KOPT-K1 (cell line): ENCODE data around the gene TCP11.
"Not testable (repeated sequence)": the region's sequence is repeated elsewhere in the genome, so short reads cannot be mapped to it uniquely, and the experiment has no call there.

Experiments used
- H3K27ac ChIP-seq: fragments of 200-600 bp; sonication (generic); 2 replicates; pipeline ENCODE4 v1.5.1; 2016; ENCODE audit warnings: antibody characterized with exemption, mild to moderate bottlenecking, low read depth, low read length; ENCODE audit not compliant: poor library complexity, severe bottlenecking
- H3K36me3 ChIP-seq: fragments of 200-600 bp; sonication (generic); 2 replicates; pipeline ENCODE4 v1.5.1; 2017; ENCODE audit warnings: antibody characterized with exemption, mild to moderate bottlenecking, low read length, moderate library complexity; ENCODE audit not compliant: insufficient read depth
- H3K9me3 ChIP-seq: fragments of 200-600 bp; sonication (generic); 2 replicates; pipeline ENCODE4 v1.5.1; 2017; ENCODE audit warnings: antibody characterized with exemption, low read length, mild to moderate bottlenecking; ENCODE audit not compliant: insufficient read depth, poor library complexity, severe bottlenecking

TCP11 gene

GRCh38 chr6:35142588-35143569 is 1.7 kb upstream of the TCP11 start:
- H3K36me3 ChIP-seq, result no peaks in the 10 kb centered on the region
- H3K27ac ChIP-seq, result no peak overlapping the region
- H3K9me3 ChIP-seq, result no peaks in the 10 kb centered on the region

- H3K9me3 ChIP-seq, result no peaks in the 10 kb centered on the region
- H3K27ac ChIP-seq, result no peak overlapping the region
- no peaks in the 10 kb centered on the region for H3K36me3 ChIP-seq
Measured at GRCh38 chr6:35140639-35141006, 516 bp downstream of the TCP11 start.

GRCh38 chr6:35139924-35140638 is 1.1 kb downstream of the TCP11 start:
- Histone ChIP-seq H3K27ac (no peak overlapping the region), H3K9me3 (no peaks in the 10 kb centered on the region)

GRCh38 chr6:35139470-35139869 is 1.7 kb downstream of the TCP11 start:
- H3K27ac ChIP-seq, result no peak overlapping the region
- H3K36me3 ChIP-seq, result no peaks in the 10 kb centered on the region
- H3K9me3 ChIP-seq, result no peaks in the 10 kb centered on the region

More at GRCh38 chr6:35139924-35140638, 1.1 kb downstream of the TCP11 start:
- H3K36me3 ChIP-seq, result no peaks in the 10 kb centered on the region

GRCh38 chr6:35138191-35138590 is 2.9 kb downstream of the TCP11 start:
- not testable (repeated sequence) for H3K9me3 ChIP-seq, H3K36me3 ChIP-seq, H3K27ac ChIP-seq

- H3K9me3 ChIP-seq, result no peaks in the 10 kb centered on the region
- H3K36me3 ChIP-seq, result no peaks in the 10 kb centered on the region
- H3K27ac ChIP-seq, result no peak overlapping the region
Measured at GRCh38 chr6:35136185-35136584, 5.0 kb downstream of the TCP11 start.

- Histone ChIP-seq H3K9me3 (no peaks in the 10 kb centered on the region), H3K27ac (no peak overlapping the region), H3K36me3 (no peaks in the 10 kb centered on the region)
Measured at GRCh38 chr6:35128496-35128895, 12.6 kb downstream of the TCP11 start.

GRCh38 chr6:35128042-35128441 is 13.1 kb downstream of the TCP11 start:
- Histone ChIP-seq H3K27ac (no peak overlapping the region), H3K9me3 (no peaks in the 10 kb centered on the region), H3K36me3 (no peaks in the 10 kb centered on the region)

- H3K9me3 ChIP-seq, result no peaks in the 10 kb centered on the region
- H3K36me3 ChIP-seq, result no peaks in the 10 kb centered on the region
- no peak overlapping the region for H3K27ac ChIP-seq
Measured at GRCh38 chr6:35124356-35124755, 16.8 kb downstream of the TCP11 start.

GRCh38 chr6:35120746-35121145 is 20.4 kb downstream of the TCP11 start:
- Histone ChIP-seq H3K9me3 (no peaks in the 10 kb centered on the region), H3K27ac (no peak overlapping the region), H3K36me3 (no peaks in the 10 kb centered on the region)

- no peak overlapping the region for H3K27ac ChIP-seq
- peaks cover 8% of the 10 kb centered on the region for H3K9me3 ChIP-seq
- no peaks in the 10 kb centered on the region for H3K36me3 ChIP-seq
Measured at GRCh38 chr6:35108309-35108885, 32.7 kb downstream of the TCP11 start.

- H3K9me3 ChIP-seq, H3K27ac ChIP-seq, H3K36me3 ChIP-seq: not testable (repeated sequence)
Measured at GRCh38 chr6:35107761-35108160, 33.4 kb downstream of the TCP11 start.

- H3K9me3 ChIP-seq, H3K36me3 ChIP-seq, H3K27ac ChIP-seq: not testable (repeated sequence)
Measured at GRCh38 chr6:35107208-35107607, 33.9 kb downstream of the TCP11 start.

GRCh38 chr6:35106061-35106460 is 35.1 kb downstream of the TCP11 start:
- H3K36me3 ChIP-seq, H3K9me3 ChIP-seq, H3K27ac ChIP-seq: not testable (repeated sequence)

- H3K36me3 ChIP-seq, result no peaks in the 10 kb centered on the region
- H3K27ac ChIP-seq, result no peak overlapping the region
- H3K9me3 ChIP-seq, result no peaks in the 10 kb centered on the region
Measured at GRCh38 chr6:35105078-35105477, 36.1 kb downstream of the TCP11 start.
